Colonic mucosa (tissue), 4 donors: Measurements from ENCODE around the gene ABCG5. TPM values are rescaled to one million over a fixed set of nuclear protein-coding genes. Genes with fewer than 3 reads are reported as not detected.

ENCODE experiments used
- DNase-seq: peaks from one replicate; pipeline ENCODE4 v3.0.0-alpha.2; 2020
- H3K27ac ChIP-seq: fragments of 200-600 bp; one replicate; pipeline ENCODE4 v1.8.0; 2021
- H3K27me3 ChIP-seq: fragments of 200-600 bp; one replicate; pipeline ENCODE4 v1.8.0; 2021
- H3K36me3 ChIP-seq: fragments of 200-600 bp; one replicate; pipeline ENCODE4 v1.8.0; 2021
- H3K4me1 ChIP-seq: fragments of 200-600 bp; one replicate; pipeline ENCODE4 v1.8.0; 2021; ENCODE audit warnings: mild to moderate bottlenecking
- H3K4me3 ChIP-seq: fragments of 200-600 bp; one replicate; pipeline ENCODE4 v1.8.0; 2021
- H3K9ac ChIP-seq, 2 donors: one replicate each; pipeline ENCODE4 v1.7.0; 2013; ENCODE audit warnings: control low read depth in 2 of 2, low read depth in 2 of 2, low read length in 2 of 2
- H3K9me3 ChIP-seq: fragments of 200-600 bp; one replicate; pipeline ENCODE4 v1.8.0; 2021
- CTCF ChIP-seq: fragments of 200-600 bp; IDR thresholded peaks from one replicate; pipeline ENCODE4 v1.8.0; 2022; ENCODE audit warnings: antibody characterized with exemption, mild to moderate bottlenecking
- intact Hi-C: fragments of 100-400 bp; cut with DNase I; formaldehyde crosslinking; loops from one replicate; pipeline ENCODE4 v1.14.1; 2022
- total RNA-seq, 2 donors: library from RNA; stranded (reverse); fragmentation: NEBNext Ultra II Directional in 1 of 2; extraction: Animal tissue kit (Norgen Biotek cat#: 25700) in 1 of 2; gene quantifications; one replicate each; pipeline ENCODE4 v1.2.1, GENCODE V29; 2021
- donor health status: healthy.
- donor health status: DM: no; HTN: no; CAD: no.
- donor health status: DM: no; HTN: no; CAD: no.

ABCG5 gene
- total RNA-seq, 2 donors from 2014 or later, result 0.29 TPM; not detected in 1

- Histone ChIP-seq H3K4me3 (no peak overlapping the region), H3K4me1 (no peaks in the 10 kb centered on the region)
- intact Hi-C loops, result no loop called here
Measured at GRCh38 chr2:43851011-43851980, 12.7 kb upstream of the ABCG5 start.

GRCh38 chr2:43848214-43848613 is 9.6 kb upstream of the ABCG5 start:
- Histone ChIP-seq H3K9me3 (no peaks in the 10 kb centered on the region), H3K36me3 (no peaks in the 10 kb centered on the region)
- no peak for DNase-seq

More at GRCh38 chr2:43851011-43851980, 12.7 kb upstream of the ABCG5 start:
- Histone ChIP-seq H3K27me3 (no peaks in the 10 kb centered on the region), H3K9me3 (no peaks in the 10 kb centered on the region), H3K27ac (no peak overlapping the region), H3K36me3 (no peaks in the 10 kb centered on the region), H3K9ac (no peak overlapping the region)
- no peak for DNase-seq
- TF ChIP-seq CTCF, result no peak

GRCh38 chr2:43846140-43846793 is 7.6 kb upstream of the ABCG5 start:
- Histone ChIP-seq H3K27me3 (no peaks in the 10 kb centered on the region), H3K4me1 (no peaks in the 10 kb centered on the region), H3K4me3 (no peak overlapping the region), H3K36me3 (no peaks in the 10 kb centered on the region), H3K9ac (no peak overlapping the region), H3K9me3 (no peaks in the 10 kb centered on the region), H3K27ac (no peak overlapping the region)
- intact Hi-C loops, result no loop called here
- DNase-seq, result no peak
- TF ChIP-seq CTCF, result no peak

More at GRCh38 chr2:43848214-43848613, 9.6 kb upstream of the ABCG5 start:
- no peak for TF ChIP-seq CTCF
- no peaks in the 10 kb centered on the region for H3K4me1 ChIP-seq
- no peak overlapping the region for H3K9ac ChIP-seq
- H3K4me3 ChIP-seq, result no peak overlapping the region
- no peaks in the 10 kb centered on the region for H3K27me3 ChIP-seq
- intact Hi-C loops, result no loop called here
- H3K27ac ChIP-seq, result no peak overlapping the region

GRCh38 chr2:43845181-43845580 is 6.5 kb upstream of the ABCG5 start:
- H3K4me1 ChIP-seq, result no peaks in the 10 kb centered on the region
- DNase-seq, result no peak
- intact Hi-C loops, result no loop called here
- H3K27me3 ChIP-seq, result no peaks in the 10 kb centered on the region
- TF ChIP-seq CTCF, result no peak
- H3K9ac ChIP-seq, result no peak overlapping the region
- H3K36me3 ChIP-seq, result no peaks in the 10 kb centered on the region
- H3K9me3 ChIP-seq, result no peaks in the 10 kb centered on the region
- H3K27ac ChIP-seq, result no peak overlapping the region
- no peak overlapping the region for H3K4me3 ChIP-seq

GRCh38 chr2:43842866-43843226 is 4.2 kb upstream of the ABCG5 start:
- intact Hi-C loops, result no loop called here
- H3K27me3 ChIP-seq, result no peaks in the 10 kb centered on the region
- no peak for DNase-seq
- no peak overlapping the region for H3K9ac ChIP-seq
- no peaks in the 10 kb centered on the region for H3K4me1 ChIP-seq
- H3K36me3 ChIP-seq, result no peaks in the 10 kb centered on the region
- TF ChIP-seq CTCF, result no peak
- no peaks in the 10 kb centered on the region for H3K9me3 ChIP-seq
- H3K4me3 ChIP-seq, result no peak overlapping the region
- H3K27ac ChIP-seq, result no peak overlapping the region
